MM.1S (cell line): Measurements from ENCODE around the gene CTDNEP1.

Experiments
- CTCF ChIP-seq: fragments of 300-600 bp; sonication (generic); IDR thresholded peaks from 2 replicates; pipeline ENCODE4 v1.5.1; 2016; ENCODE audit warnings: antibody characterized with exemption, low read length, mixed read lengths
- EZH2 ChIP-seq: fragments of 300-600 bp; sonication (generic); optimal IDR thresholded peaks from 2 replicates; pipeline ENCODE3; 2017; ENCODE audit warnings: low read depth, mild to moderate bottlenecking, antibody characterized with exemption, low read length, mixed read lengths
- EZH2phosphoT487 ChIP-seq: fragments of 300-600 bp; sonication (generic); IDR thresholded peaks from 2 replicates; pipeline ENCODE4 v1.6.1; 2018; ENCODE audit warnings: antibody characterized with exemption, low read length

- TF ChIP-seq CTCF = no peak
- no peak for TF ChIP-seq EZH2
- no peak for TF ChIP-seq EZH2phosphoT487
These were observed 1.7 kb downstream of the CTDNEP1 start for GRCh38 chr17:7249830-7250229.
